Bronchial epithelial cell (primary cell): ENCODE results near the gene FBXO5. TPM values are rescaled to one million over a fixed set of nuclear protein-coding genes. Genes with fewer than 3 reads are reported as not detected.
A peak's percentile ranks its signal among the peaks of the same experiment; 100 is the strongest.
"Not testable (repeated sequence)": the region's sequence is repeated elsewhere in the genome, so short reads cannot be mapped to it uniquely, and the experiment has no call there.

Source experiments
- DNase-seq: peaks from one replicate; pipeline ENCODE4 v3.0.0-alpha.2; 2010; ENCODE audit warnings: low read depth
- FAIRE-seq: peaks from 2 replicates; lab custom pipeline; 2011; peaks lifted over from hg19 to GRCh38; lab: Jason Lieb, UNC
- H3K27me3 ChIP-seq: 2 replicates; pipeline ENCODE4 v1.5.1; 2011; ENCODE audit warnings: low read length; ENCODE audit not compliant: control insufficient read depth, insufficient read depth
- H3K36me3 ChIP-seq: 2 replicates; pipeline ENCODE4 v1.5.1; 2011; ENCODE audit warnings: low read length; ENCODE audit not compliant: control insufficient read depth, insufficient read depth
- H3K4me3 ChIP-seq: 2 replicates; pipeline ENCODE4 v1.5.1; 2011; ENCODE audit warnings: mild to moderate bottlenecking, low read depth, low read length, control low read depth
- CTCF ChIP-seq: IDR thresholded peaks from 2 replicates; pipeline ENCODE4 v1.5.1; 2011; ENCODE audit warnings: mild to moderate bottlenecking, moderate library complexity, low read length, control low read depth, inconsistent platforms; ENCODE audit not compliant: insufficient read depth, severe bottlenecking
- total RNA-seq: library from RNA; depleted of rRNA; stranded (reverse); fragments of >200 nt; gene quantifications from 2 replicates; pipeline ENCODE4 v1.2.1, GENCODE V29; 2014

FBXO5 gene
- total RNA-seq, 1 donor from 2014 or later = 1.8 TPM

GRCh38 chr6:153001767-153002612, 19.1 kb upstream of the FBXO5 start:
- Histone ChIP-seq H3K27me3 (no peaks in the 10 kb centered on the region), H3K36me3 (no peaks in the 10 kb centered on the region), H3K4me3 (peak overlapping the region; percentile 66)
- DNase-seq (peak; percentile 29), FAIRE-seq (no peak)
- no peak for TF ChIP-seq CTCF

DNA sequence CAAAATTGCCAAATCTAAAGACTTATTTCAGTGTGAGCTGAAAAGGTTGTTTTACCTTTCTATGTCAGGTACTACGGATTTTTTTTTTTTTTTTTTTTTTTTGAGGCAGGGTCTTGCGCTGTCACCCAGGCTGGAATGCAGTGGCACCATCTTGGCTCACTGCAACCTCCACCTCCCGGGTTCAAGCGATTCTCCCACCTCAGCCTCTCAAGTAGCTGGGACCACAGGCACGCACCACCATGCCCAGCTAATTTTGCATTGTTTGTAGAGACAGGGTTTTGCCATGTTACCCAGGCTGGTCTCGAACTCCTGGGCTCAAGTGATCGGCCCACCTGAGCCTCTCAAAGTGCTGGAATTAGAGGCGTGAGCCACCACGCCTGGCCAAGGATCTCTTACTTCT, 17.9 kb upstream of the FBXO5 start:
- not testable (repeated sequence) for H3K36me3 ChIP-seq, DNase-seq, H3K27me3 ChIP-seq, H3K4me3 ChIP-seq, FAIRE-seq

- no peak overlapping the region for H3K4me3 ChIP-seq
- FAIRE-seq (no peak), DNase-seq (no peak)
- H3K36me3 ChIP-seq = no peaks in the 10 kb centered on the region
- TF ChIP-seq CTCF = no peak
- H3K27me3 ChIP-seq = no peaks in the 10 kb centered on the region
Observed at GRCh38 chr6:153000243-153000642, 17.4 kb upstream of the FBXO5 start.

GRCh38 chr6:152999538-152999937, 16.7 kb upstream of the FBXO5 start:
- not testable (repeated sequence) for H3K36me3 ChIP-seq, H3K27me3 ChIP-seq, DNase-seq, H3K4me3 ChIP-seq, FAIRE-seq

DNA sequence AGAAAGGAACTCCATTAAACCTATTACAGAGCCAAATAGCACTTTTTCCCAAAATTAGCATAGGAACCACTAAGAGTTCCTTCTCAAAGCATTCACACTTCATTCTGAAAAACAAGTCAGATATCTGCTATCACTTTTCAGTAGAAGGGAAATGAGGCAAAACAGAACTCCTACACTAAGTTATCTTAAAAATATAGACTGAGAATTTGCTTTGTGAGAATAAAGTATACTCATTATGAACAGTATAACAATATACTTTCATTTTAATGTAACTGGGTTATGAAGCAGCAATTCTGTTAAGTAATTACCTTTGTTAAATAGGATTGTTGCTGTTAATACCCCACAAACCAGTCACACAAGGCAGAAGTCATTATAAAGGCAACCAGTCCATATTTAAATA, 11.0 kb upstream of the FBXO5 start:
- no peaks in the 10 kb centered on the region for H3K27me3 ChIP-seq
- FAIRE-seq (no peak), DNase-seq (no peak)
- H3K4me3 ChIP-seq = no peak overlapping the region
- peaks cover 4% of the 10 kb centered on the region for H3K36me3 ChIP-seq
- TF ChIP-seq CTCF = no peak

- no peak for DNase-seq
- Histone ChIP-seq H3K4me3 (no peak overlapping the region), H3K36me3 (peaks cover 4% of the 10 kb centered on the region), H3K27me3 (no peaks in the 10 kb centered on the region)
- peak; percentile 16 for TF ChIP-seq CTCF
- no peak for FAIRE-seq
Observed at GRCh38 chr6:152993431-152993830, 10.6 kb upstream of the FBXO5 start.

DNA sequence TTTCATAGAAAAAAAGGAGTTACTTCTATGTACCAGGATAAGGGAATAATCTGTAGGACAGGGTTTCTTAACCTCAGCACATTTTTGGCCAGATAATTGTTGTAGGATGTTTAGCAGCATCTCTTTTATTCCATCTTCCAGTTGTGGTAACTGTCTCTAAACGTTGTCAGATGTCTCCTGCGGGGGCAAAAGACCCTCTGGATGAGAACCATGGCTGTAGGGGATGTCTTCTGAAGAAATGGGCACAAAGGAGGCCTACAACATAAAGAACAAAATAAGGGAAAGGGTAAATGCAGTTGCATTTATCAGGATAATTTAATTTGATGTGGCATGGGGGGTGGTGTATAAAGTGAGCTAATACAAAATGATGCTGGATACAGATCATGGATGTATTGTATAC, 4.1 kb upstream of the FBXO5 start:
- no peak for DNase-seq
- Histone ChIP-seq H3K36me3 (no peaks in the 10 kb centered on the region), H3K4me3 (no peak overlapping the region), H3K27me3 (no peaks in the 10 kb centered on the region)
- TF ChIP-seq CTCF = no peak
- no peak for FAIRE-seq

- H3K36me3 ChIP-seq, H3K4me3 ChIP-seq, FAIRE-seq, DNase-seq, H3K27me3 ChIP-seq: not testable (repeated sequence)
Observed at GRCh38 chr6:152985300-152985699, 2.5 kb upstream of the FBXO5 start.
